Muscle of leg (tissue), 11 donors: ENCODE measurements around the gene IWS1. TPM values are rescaled to one million over a fixed set of nuclear protein-coding genes. Genes with fewer than 3 reads are reported as not detected.
A peak's percentile ranks its signal among the peaks of the same experiment; 100 is the strongest.
"Not testable (repeated sequence)": the region's sequence is repeated elsewhere in the genome, so short reads cannot be mapped to it uniquely, and the experiment has no call there.

Experiments
- DNase-seq: peaks from one replicate; pipeline ENCODE4 v3.0.0; 2013
- H3K27ac ChIP-seq: one replicate; pipeline ENCODE4 v1.5.1; 2013; ENCODE audit warnings: mild to moderate bottlenecking, low read length, control low read depth
- H3K27me3 ChIP-seq: one replicate; pipeline ENCODE4 v1.6.1; 2013; ENCODE audit warnings: low read length; ENCODE audit not compliant: control insufficient read depth, insufficient read depth
- H3K36me3 ChIP-seq: one replicate; pipeline ENCODE4 v1.6.1; 2013; ENCODE audit warnings: low read length; ENCODE audit not compliant: control insufficient read depth, insufficient read depth
- H3K4me1 ChIP-seq: one replicate; pipeline ENCODE4 v1.6.1; 2013; ENCODE audit warnings: low read length; ENCODE audit not compliant: control insufficient read depth, insufficient read depth
- H3K4me3 ChIP-seq: one replicate; pipeline ENCODE4 v1.5.1; 2013; ENCODE audit warnings: low read length, control low read depth
- H3K9me3 ChIP-seq: replicated peaks from 2 replicates; pipeline ENCODE4 v1.6.1; 2013; ENCODE audit warnings: low read depth, low read length; ENCODE audit not compliant: control insufficient read depth
- WGBS: methylation state at CpG from one replicate; pipeline ENCODE4 v1.1.5; 2013; ENCODE audit warnings: missing lambda C conversion rate; ENCODE audit not compliant: insufficient coverage; 5-methylcytosine and 5-hydroxymethylcytosine counted together
- polyA plus RNA-seq, 8 donors: library from polyadenylated mRNA; unstranded; fragments of 120-200 nt; gene quantifications; one replicate each; pipeline versions ENCODE4 v1.2.1 to v1.2.3, GENCODE V29; 2013; ENCODE audit warnings: inconsistent platforms in 1 of 8, low replicate concordance in 1 of 8; ENCODE audit not compliant: insufficient read length in 8 of 8, insufficient read depth in 1 of 8
- total RNA-seq: library from RNA; stranded (reverse); fragments of 120-200 nt; gene quantifications from one replicate; pipeline ENCODE4 v1.2.4, GENCODE V29; 2013

IWS1 gene
- total and polyA plus RNA-seq, 9 donors: 43.0 to 58.5 (median 48.7) TPM

- peaks cover 11% of the 10 kb centered on the region for H3K4me1 ChIP-seq
- H3K9me3 ChIP-seq: peaks cover 3% of the 10 kb centered on the region
- no peak for DNase-seq
- H3K36me3 ChIP-seq: no peaks in the 10 kb centered on the region
- no peak overlapping the region for H3K27ac ChIP-seq
- H3K4me3 ChIP-seq: no peak overlapping the region
- 75% methylated on average over 1 of the region's 4 CpGs for WGBS
- peaks cover 18% of the 10 kb centered on the region for H3K27me3 ChIP-seq
These were observed 4.9 kb upstream of the IWS1 start for GRCh38 chr2:127531221-127531648.

GRCh38 chr2:127530245-127531140, 4.2 kb upstream of the IWS1 start:
- no peak overlapping the region for H3K4me3 ChIP-seq
- WGBS: 100% methylated on average over 1 of the region's 3 CpGs
- H3K27ac ChIP-seq: no peak overlapping the region
- peaks cover 11% of the 10 kb centered on the region for H3K4me1 ChIP-seq
- DNase-seq: no peak
- H3K27me3 ChIP-seq: peaks cover 18% of the 10 kb centered on the region
- H3K36me3 ChIP-seq: no peaks in the 10 kb centered on the region
- H3K9me3 ChIP-seq: peaks cover 3% of the 10 kb centered on the region

DNA sequence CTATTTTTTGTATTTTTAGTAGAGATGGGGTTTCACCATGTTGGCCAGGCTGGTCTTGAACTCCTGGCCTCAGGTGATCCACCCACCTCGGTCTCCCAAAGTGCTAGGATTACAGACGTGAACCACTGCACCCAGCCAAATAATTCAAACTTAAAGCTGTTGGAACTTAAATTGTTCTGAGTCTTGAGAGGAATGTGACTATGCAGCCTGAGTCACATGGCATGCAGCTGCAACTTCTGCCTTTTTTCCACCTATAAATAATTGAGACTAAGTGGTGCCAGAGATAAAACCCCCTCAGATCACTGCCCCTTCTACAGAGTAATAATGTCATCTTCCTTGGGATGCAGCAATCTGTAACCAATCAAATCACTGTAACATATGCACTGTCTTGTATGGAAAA, 3.1 kb upstream of the IWS1 start:
- not testable (repeated sequence) for H3K36me3 ChIP-seq, H3K9me3 ChIP-seq, H3K4me3 ChIP-seq, H3K27ac ChIP-seq, DNase-seq
- peaks cover 18% of the 10 kb centered on the region for H3K4me1 ChIP-seq
- peaks cover 14% of the 10 kb centered on the region for H3K27me3 ChIP-seq
- no CpG with 5 or more reads among the region's 2 CpGs for WGBS

- H3K4me1 ChIP-seq: peaks cover 18% of the 10 kb centered on the region
- H3K36me3 ChIP-seq: peaks cover 2% of the 10 kb centered on the region
- DNase-seq: peak; percentile 50
- no peak overlapping the region for H3K4me3 ChIP-seq
- peaks cover 3% of the 10 kb centered on the region for H3K9me3 ChIP-seq
- peak overlapping the region; percentile 99 for H3K27ac ChIP-seq
- 64% methylated on average over 2 of the region's 4 CpGs for WGBS
- peaks cover 10% of the 10 kb centered on the region for H3K27me3 ChIP-seq
These were observed 2.2 kb upstream of the IWS1 start for GRCh38 chr2:127528487-127528886.

DNA sequence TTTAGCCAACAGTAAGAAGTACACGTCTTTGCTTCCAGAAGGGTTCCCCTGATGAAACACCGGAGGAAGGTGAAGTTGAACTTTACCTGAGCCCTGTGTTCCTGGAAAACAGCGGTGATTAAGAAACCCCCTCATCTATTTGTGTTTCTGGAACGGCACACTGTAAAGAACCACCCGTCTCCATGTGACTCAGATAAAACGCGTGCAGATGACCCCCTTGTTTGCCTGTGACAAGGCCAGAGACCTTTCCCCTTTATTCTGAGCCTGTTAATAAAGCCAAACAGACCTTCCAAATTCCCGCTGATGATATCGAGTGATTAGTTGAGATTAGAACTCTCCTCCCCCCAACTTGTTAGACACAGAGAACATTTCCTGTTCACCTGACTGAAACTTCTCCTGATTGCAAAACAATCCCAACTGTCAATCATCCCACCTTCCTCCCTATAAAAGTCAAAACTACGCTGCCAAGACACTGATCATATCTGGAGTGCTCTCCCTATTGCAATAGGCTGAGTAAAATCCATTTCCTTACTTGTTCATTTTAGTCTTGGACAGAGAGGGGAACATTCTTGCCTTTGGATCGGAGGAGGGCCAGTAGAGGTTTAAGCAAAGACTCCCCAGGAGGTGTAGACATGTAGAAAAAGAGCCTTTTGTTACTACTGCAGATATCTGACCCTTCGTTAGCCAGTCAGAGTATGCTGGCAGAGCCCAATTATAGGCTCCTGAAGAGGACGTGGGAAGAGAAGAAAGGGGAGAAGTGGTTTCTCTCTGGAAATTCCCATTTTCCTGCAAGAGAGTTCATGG, 914 bp upstream of the IWS1 start:
- 43% methylated on average over 4 of the region's 13 CpGs for WGBS
- Histone ChIP-seq H3K4me3 (peak overlapping the region; percentile 95), H3K4me1 (peaks cover 18% of the 10 kb centered on the region), H3K27ac (peak overlapping the region; percentile 99), H3K36me3 (peaks cover 5% of the 10 kb centered on the region), H3K9me3 (peaks cover 3% of the 10 kb centered on the region), H3K27me3 (peaks cover 2% of the 10 kb centered on the region)
- peak; percentile 14 for DNase-seq

- Histone ChIP-seq H3K27ac (peak overlapping the region; percentile 99), H3K4me3 (peak overlapping the region; percentile 95), H3K9me3 (peaks cover 3% of the 10 kb centered on the region), H3K36me3 (peaks cover 8% of the 10 kb centered on the region), H3K4me1 (peaks cover 18% of the 10 kb centered on the region), H3K27me3 (peaks cover 2% of the 10 kb centered on the region)
- DNase-seq: peak; percentile 62
- 0% methylated on average over 14 of the region's 19 CpGs for WGBS
These were observed 578 bp downstream of the IWS1 start for GRCh38 chr2:127525691-127526131.

DNA sequence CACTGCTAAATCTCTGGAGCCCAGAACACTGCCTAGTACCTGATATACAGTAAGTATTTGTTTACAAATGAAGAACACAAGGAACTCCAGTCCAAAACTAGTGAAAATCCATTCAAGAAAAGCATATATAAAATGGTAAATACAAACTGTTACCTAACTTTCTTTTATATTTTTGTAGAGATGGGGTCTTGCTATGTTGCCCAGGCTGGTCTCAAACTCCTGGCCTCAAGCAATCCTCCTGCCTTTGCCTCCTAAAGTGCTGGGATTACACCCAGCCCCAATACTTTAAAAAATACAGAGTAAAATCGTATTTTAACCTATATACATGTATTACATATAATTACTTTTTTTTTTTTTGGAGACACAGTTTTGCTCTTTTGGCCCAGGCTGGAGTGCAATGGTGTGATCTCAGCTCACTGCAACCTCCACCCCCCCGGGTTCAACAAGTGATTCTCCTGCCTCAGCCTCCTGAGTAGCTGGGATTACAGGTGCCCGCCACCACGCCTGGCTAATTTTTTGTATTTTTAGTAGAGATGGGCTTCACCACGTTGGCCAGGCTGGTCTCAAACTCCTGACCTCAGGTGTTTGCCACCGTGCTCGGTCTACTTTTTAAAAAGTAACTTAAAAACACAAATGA, 2.0 kb downstream of the IWS1 start:
- not testable (repeated sequence) for H3K4me3 ChIP-seq, H3K9me3 ChIP-seq, H3K27ac ChIP-seq, H3K27me3 ChIP-seq, DNase-seq
- WGBS: no CpG with 5 or more reads among the region's 7 CpGs
- Histone ChIP-seq H3K36me3 (peaks cover 11% of the 10 kb centered on the region), H3K4me1 (peaks cover 18% of the 10 kb centered on the region)

- no peak overlapping the region for H3K27ac ChIP-seq
- H3K4me1 ChIP-seq: peaks cover 15% of the 10 kb centered on the region
- no peak overlapping the region for H3K4me3 ChIP-seq
- DNase-seq: no peak
- H3K27me3 ChIP-seq: no peaks in the 10 kb centered on the region
- 90% methylated on average over 5 of the region's 8 CpGs for WGBS
- peaks cover 11% of the 10 kb centered on the region for H3K36me3 ChIP-seq
- no peaks in the 10 kb centered on the region for H3K9me3 ChIP-seq
These were observed 2.9 kb downstream of the IWS1 start for GRCh38 chr2:127523269-127523939.

- peaks cover 22% of the 10 kb centered on the region for H3K36me3 ChIP-seq
These were observed 5.9 kb downstream of the IWS1 start for GRCh38 chr2:127520424-127520823.

More at GRCh38 chr2:127520424-127520823, 5.9 kb downstream of the IWS1 start:
- Histone ChIP-seq H3K27me3 (no peaks in the 10 kb centered on the region), H3K4me1 (peaks cover 11% of the 10 kb centered on the region), H3K27ac (no peak overlapping the region), H3K9me3 (no peaks in the 10 kb centered on the region), H3K4me3 (no peak overlapping the region)
- no CpG with 5 or more reads among the region's 4 CpGs for WGBS
- DNase-seq: no peak
